GM18520 (cell line): Measurements from ENCODE around the gene LSS.
"Not testable (repeated sequence)": the region's sequence is repeated elsewhere in the genome, so short reads cannot be mapped to it uniquely, and the experiment has no call there.

ENCODE experiments used
- ATAC-seq: cut with Tn5 transposase; IDR thresholded peaks from one replicate; pipeline ENCODE4 v1.9.1; 2021; ENCODE audit not compliant: unreplicated experiment

LSS gene

GRCh38 chr21:46154955-46155513 lies 73.5 kb downstream of the LSS start:
- ATAC-seq, result no peak

DNA sequence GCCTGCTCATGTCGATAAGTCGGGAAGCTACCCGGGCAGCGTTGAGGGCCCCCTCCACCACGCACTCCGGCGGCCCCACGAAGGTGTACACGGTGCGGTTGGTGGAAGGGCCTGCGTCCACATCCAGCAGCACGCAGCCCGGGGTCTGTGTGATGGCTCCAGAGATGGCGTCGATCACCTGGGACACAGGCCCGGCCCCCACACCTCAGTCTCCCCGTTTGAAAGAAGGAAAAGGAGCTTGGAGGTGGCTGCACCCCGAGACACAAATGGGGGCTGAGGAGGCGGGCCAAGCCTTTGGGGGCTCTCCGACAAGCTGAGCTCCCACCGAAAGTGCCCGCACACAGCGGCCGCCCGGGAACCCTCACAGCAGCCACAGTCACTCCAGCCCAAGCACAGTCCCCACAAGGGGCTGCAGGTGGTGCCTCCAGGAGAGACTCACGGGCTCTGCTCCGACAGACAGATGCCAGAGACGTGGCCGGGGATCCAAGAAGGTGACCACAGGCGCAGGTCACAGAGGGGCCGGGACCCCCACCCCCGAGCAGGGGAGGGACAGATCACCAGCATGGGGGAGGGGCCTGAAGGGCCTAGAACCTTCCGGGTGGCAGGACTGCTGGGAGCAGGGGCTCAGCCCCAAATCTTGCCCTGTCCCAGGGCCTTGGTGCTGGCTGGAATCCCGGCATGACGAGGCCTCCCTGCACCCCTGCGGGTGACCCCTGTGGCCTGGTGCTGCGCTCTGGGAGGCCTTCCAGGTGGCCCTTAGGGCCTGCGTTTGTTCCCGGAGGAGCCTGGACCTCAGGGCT lies 74.2 kb downstream of the LSS start:
- ATAC-seq, result no peak

DNA sequence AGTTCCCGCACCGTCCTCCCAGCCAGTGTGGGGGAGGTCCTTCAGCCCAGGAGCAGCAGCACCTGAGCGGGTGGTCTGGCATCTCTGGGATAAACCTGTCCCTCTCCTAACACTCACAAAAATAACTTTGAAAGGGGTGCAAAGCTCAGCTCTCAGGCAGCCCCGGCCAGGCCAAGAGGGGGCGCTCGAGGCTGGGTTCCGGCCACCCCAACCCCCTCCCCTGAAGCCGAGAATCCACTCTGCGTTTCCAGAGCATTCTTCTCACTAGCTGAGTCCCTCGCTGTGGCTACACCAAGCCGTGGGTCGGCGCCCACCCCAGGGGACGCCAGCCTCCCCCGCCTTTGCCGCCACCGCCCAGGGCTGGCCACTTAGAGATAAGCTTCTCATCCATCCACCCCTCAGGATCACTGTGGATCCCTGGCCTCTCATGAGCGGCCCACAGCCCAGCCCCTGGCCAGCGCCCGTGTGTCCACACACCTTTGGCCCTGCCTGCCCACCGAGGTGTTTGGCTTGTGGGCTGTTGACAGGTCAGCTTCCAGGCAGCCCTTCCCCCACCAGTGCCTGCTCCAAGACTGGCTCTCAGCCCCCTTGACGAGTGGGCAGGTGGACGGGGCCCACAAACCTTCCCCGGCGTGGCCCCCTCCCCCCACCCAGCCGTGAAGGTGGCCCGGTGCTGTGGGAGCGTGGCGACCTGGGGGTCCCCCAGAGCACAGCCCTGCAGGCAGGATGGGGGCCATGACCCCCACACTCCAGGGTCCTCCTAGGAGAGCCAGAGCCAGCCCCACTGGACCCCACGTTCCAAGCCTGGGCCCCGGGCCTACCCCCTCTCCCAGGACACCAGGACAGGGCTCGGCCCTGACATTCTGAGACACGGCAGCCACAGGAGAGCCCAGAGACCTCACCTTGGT lies 75.1 kb downstream of the LSS start:
- ATAC-seq, result no peak

GRCh38 chr21:46152927-46153246 lies 75.7 kb downstream of the LSS start:
- ATAC-seq, result no peak

- ATAC-seq, result no peak
These were observed 76.3 kb downstream of the LSS start for GRCh38 chr21:46151989-46152926.

DNA sequence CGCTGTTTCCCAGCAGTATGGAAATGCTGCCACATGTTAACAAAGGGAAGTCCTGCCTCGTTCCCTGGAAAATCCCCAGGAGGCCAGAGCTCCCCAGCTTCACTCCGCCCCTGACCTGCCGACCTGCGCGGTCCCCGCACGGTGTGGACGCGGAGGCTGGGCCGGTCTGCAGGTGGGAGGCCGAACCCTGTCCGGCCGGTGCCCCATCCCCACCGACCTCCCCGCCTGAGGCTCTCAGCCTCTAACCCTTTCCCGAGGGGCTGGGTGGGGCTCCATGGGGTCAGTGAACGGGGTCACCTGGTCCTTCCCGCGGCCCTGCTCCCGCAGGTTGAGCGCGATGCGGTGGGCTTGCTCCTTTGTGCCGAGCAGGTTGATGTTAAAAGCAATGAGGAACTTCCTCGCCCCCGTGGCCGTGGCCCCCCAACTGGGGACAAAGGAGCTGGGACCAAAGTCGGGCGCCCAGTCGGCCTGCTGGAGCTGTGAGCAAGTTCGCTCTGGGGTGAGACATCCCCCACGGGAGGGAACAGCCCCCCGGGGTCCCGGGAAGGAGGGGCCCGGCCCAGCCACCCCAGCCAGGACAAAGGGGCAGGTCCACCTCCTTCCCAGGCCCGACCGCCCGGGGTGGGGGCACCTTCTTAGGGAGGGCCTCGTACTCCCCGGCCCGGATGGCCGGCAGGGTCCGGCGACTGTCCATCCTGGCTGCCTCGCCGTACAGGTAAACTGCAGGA lies 77.1 kb downstream of the LSS start:
- no peak for ATAC-seq

DNA sequence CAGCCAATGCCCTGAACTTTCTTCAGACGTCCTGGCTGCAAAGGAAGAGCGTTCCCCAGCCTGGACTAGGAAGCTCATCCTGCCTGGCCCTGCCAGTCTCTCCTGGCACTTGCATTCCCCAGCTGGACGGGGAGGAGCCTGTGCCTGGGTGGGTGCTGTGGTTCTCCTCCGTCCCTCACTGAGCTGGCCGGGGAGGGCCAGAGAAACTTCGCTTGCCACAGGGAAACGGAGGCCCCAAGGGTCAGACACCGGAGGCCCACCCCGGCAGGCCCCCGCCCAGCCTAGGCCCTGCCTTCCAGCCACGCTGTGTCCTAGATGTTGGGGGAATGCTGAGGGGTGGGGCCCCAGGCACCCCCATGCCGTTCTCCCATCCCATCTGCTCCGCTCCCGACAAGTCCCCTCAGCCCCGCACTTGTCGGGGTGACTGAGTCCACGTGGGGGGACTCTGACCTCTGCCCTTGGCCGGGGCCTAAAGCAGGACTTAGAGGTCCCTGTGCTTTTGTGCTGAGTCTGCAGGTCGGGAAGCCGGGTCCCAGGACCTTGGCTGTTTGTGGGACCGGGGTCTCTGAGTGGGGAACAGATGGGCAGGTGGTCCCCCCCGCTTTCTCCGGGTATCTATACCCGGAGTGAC lies 78.0 kb downstream of the LSS start:
- no peak for ATAC-seq

GRCh38 chr21:46150073-46150472 lies 78.5 kb downstream of the LSS start:
- no peak for ATAC-seq

GRCh38 chr21:46149205-46149901 lies 79.2 kb downstream of the LSS start:
- ATAC-seq, result no peak

- no peak for ATAC-seq
These were observed 80.5 kb downstream of the LSS start for GRCh38 chr21:46148106-46148505.

DNA sequence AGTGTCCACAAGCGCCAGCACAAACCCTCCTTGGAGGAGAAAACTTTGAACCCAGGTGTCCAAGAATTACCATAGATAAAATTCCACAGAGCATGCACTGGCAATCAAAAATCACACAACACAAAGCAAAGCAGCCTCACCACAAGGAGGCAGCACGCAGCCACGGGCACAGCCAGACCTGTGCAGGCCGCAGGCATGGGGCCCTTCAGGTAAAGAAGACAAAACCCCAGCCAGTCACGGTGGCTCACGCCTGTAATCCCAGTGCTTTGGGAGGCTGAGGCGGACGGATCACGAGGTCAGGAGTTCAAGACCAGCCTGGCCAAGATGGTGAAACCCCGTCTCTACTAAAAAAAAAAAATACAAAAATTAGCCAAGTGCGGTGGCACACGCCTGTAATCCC lies 81.1 kb downstream of the LSS start:
- not testable (repeated sequence) for ATAC-seq

- no peak for ATAC-seq
These were observed 81.7 kb downstream of the LSS start for GRCh38 chr21:46146856-46147255.

- no peak for ATAC-seq
These were observed 82.5 kb downstream of the LSS start for GRCh38 chr21:46145840-46146691.

DNA sequence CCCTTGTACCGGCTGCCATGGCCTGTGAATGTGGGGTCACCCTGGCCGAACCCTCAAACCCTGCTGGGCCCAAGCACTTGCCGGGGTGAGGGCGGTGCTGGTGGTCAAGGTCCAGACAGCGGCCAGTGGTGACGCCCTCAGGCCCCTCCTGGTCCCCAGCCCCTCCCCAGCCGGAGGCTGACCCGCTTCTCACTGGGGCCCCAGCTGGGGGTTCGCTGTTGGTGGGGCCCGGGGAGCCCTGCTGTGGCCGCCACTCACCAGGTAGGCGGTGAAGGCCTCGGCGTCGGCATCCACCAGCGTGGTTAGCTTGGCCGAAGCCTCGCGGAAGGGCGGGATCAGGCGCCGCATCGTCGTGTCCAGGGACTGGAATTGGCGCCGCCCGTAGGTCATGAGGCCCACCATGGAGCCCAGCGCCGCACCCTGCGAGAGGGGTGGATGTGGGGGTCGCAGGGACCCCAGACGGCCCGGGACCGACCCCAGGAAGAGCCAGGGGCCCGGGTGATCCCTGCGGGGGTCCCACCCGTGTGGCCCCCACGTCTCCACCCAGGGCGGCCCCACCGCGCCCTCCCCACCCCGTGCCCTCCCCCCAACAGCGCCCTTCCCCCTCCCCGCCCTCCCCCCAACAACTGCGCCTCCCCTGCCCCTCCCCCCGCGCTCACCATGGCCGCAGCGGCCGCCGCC lies 83.3 kb downstream of the LSS start:
- no peak for ATAC-seq

- ATAC-seq, result no peak
These were observed 84.0 kb downstream of the LSS start for GRCh38 chr21:46144464-46145070.

DNA sequence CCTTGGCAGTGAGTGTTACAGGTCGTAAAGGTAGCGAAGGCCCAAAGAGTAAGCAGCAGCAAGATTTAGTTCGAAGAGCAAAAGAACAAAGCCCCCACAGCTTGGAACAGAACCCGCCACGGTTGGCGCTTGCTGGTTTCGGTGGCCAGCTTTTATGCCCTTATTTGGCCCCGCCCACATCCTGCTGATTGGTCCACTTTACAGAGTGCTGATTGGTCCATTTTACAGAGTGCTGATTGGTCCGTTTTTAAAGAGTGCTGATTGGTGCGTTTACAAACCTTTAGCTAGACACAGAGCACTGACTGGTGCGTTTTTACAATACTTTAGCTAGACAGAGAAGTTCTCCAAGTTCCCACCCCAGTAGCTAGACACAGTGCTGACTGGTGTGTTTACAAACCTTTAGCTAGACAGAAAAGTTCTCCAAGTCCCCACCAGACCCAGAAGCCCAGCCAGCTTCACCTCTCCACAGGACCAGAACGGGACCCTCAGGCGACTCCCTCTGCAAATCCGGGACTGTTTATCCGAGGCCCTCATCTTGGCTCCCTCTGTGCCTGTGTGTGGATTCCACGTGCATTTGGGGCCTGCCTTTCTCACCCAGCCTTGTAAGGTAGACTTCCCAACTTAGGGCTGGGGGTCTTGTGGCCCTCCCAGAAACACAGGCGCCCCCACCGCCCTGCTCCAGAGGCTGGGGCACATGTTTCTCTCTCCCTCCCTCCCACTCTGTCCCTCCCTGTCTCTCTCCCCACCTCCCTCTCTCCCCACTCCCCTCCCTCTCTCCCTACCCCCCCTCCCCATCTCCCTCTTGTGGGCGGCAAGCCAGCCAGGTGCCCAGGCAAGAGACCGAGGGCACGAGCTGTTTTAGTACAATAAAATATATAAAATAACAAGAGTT lies 85.7 kb downstream of the LSS start:
- ATAC-seq, result no peak
